GM12875 (cell line): ENCODE data around the gene CREBBP.

Experiments
- H3K4me3 ChIP-seq: one replicate; pipeline ENCODE4 v1.5.1; 2011; ENCODE audit warnings: low read depth, low read length, control low read depth
- TF ChIP-seq, protein P1 (sequence below): IDR thresholded peaks from 2 replicates; pipeline ENCODE4 v1.5.1; 2011; ENCODE audit warnings: low read depth, mild to moderate bottlenecking, control low read depth, inconsistent platforms, low read length, moderate library complexity, borderline replicate concordance; ENCODE audit not compliant: insufficient read depth

CREBBP gene

DNA sequence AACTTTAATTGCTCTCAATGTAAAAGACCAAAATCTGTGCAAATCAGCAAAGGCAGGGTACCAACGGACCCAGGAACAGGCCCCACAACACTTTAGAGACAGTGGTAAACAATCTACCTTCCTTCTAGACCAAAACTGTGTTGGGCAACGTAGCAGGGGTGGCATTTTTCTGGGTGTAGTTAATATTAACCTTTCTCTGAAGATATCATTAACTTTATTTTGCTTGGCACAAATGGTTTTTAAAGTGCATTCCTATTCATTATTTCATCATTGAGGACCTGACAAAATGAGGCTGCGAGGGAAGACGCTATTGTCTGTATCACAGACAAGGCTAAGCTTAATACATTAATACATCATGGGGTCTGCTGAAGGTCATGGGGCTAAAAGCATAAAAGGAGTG, 125.3 kb downstream of the CREBBP start:
- TF ChIP-seq, protein P1, sequence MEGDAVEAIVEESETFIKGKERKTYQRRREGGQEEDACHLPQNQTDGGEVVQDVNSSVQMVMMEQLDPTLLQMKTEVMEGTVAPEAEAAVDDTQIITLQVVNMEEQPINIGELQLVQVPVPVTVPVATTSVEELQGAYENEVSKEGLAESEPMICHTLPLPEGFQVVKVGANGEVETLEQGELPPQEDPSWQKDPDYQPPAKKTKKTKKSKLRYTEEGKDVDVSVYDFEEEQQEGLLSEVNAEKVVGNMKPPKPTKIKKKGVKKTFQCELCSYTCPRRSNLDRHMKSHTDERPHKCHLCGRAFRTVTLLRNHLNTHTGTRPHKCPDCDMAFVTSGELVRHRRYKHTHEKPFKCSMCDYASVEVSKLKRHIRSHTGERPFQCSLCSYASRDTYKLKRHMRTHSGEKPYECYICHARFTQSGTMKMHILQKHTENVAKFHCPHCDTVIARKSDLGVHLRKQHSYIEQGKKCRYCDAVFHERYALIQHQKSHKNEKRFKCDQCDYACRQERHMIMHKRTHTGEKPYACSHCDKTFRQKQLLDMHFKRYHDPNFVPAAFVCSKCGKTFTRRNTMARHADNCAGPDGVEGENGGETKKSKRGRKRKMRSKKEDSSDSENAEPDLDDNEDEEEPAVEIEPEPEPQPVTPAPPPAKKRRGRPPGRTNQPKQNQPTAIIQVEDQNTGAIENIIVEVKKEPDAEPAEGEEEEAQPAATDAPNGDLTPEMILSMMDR, result no peak
- no peak overlapping the region for H3K4me3 ChIP-seq

DNA sequence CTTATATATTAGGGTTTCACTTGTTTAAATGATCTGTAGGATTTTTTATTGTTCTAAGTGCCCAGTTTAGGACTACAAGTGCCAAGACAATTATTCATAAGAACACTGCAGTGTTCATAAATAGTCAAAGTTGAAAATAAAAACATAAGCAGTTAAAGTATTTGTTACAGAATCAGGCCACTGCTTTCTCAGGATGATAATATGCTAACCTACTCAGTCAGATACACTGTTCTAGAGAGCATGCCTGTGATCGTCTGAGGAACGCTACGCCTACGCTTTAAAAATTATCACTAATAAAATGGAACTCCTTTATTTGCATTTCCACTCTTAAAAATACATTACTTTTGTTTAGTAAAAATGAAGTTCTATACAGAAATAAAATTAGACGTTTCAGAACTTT, 125.7 kb downstream of the CREBBP start:
- TF ChIP-seq, protein P1, result no peak
- H3K4me3 ChIP-seq, result no peak overlapping the region

DNA sequence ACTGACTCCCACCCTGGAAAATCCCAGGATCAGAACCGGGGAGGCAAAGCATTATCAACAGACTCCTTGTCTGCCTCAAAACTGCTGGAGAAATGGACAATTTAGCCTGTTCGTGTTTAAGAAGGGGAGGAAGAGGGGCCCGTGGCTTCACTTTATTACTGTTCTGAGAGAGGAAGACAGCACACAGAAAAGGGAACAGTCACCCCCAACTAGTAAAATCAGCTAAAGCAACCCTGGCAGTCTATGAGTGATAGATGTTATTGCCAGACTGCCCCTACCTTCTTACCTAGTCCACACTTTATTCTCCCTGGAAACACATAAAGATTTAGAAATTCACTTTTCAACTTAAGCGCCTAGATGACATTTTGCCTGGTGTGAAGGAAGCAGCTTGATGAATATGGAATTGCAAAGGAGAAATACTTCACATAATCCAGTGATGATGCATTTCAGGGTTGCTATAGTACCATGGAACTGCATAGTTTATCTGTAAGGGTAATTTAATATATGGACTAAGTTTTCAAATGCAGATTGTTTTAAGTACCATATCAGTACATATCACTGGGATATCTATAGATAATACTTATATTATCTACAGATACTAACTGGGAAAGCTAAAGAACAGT, 126.3 kb downstream of the CREBBP start:
- TF ChIP-seq, protein P1, result no peak
- no peak overlapping the region for H3K4me3 ChIP-seq

DNA sequence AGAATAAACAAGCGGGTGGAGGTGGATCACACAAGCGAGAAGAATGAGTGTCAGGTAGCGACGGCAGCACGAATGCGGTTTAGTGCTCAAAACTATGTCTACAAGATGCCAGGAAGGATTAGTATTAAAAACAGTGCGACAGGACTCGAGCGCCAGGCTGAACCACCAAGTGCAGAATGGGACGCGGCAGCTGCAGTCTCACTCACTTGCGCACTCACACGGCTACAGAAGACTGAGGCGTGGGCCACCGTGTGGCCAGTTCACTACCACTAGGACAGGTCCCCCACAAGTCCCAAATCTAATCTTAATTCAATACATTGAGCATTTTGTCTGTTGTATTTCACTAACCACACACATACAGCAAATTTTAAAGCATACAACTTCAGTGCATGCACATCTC, 127.5 kb downstream of the CREBBP start:
- no peak overlapping the region for H3K4me3 ChIP-seq
- TF ChIP-seq, protein P1, result no peak

DNA sequence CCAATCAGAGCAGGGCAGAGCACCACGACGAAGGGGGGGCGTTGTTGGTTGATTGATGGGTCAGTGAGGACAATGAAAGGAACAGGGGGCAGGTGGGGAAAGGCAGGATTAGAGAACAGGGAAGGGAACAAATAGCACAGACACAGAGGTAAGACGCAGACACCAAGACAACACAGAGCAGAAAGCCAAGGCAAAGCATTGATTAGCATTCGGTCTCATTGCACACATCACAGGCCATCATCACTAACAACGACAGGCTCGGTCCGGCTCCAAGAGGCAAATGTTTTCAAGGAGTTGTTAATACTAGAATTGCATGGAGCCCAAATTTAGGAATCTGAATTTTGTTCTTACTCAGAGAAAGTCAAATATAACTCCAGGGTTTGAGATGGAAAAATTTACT, 128.6 kb downstream of the CREBBP start:
- TF ChIP-seq, protein P1, result no peak

DNA sequence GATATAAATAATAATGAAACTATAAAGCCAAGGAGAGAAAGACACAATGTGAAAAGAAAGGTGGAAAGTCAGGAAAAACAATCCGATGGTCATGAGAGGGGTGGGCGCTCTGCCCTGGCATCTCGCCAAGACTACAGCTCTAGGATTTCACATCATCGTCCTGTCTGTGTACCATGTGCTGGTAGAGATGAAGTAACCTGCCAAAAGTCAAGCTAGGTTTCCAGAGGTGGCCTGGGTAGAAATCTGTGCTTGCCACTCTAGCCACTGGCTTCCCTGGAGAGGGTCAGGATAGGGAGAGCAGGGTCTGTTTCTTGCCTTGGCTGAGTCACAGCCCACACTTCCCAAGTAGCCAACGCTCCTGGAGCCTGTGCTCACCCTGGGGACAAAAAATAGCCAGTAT, 132.2 kb downstream of the CREBBP start:
- TF ChIP-seq, protein P1, result no peak
- no peak overlapping the region for H3K4me3 ChIP-seq

More for the DNA sequence above, 128.6 kb downstream of the CREBBP start:
- H3K4me3 ChIP-seq, result no peak overlapping the region

DNA sequence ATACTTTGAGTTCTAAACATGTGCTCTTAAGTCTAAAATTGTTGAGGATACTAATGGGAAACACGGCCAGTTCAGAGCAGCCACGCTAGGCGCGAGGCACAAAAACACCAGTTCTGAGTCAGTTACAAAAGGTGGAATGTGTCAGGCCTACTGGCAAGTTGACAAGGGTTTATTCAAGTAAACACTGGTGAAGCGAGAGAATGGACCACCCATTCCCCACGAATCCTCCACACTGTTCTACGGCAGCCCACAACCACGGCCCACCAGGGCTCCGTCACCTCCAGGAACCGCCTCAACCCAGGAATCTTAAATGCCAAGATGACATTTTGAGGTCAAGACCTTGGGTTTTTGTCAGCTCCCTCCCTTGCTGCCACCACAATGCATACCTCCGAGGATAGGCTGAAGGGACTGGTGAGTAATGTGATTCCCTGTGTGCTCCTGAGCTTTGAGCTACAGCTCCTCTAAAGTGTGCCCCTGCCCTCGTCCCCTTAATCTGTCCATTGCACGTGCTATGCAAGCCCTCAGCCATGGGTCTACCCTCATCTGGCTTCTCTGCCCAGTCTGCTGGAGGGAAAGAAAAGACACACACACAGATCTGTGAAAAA, 134.7 kb downstream of the CREBBP start:
- no peak overlapping the region for H3K4me3 ChIP-seq
- TF ChIP-seq, protein P1, result no peak
